Stimulated activated CD4-positive, alpha-beta T cell treated with anti-CD3 and anti-CD28 coated beads, Interleukin-4, amount 100 ng/mL, for 4 hours (primary cell): Measurements from ENCODE around the gene OSGIN1.

Source experiments
- DNase-seq, 2 experiments: peaks; one replicate each; pipeline ENCODE4 v3.0.0-alpha.2; 2020

Gene OSGIN1

GRCh38 chr16:83974475-83974874 lies 21.4 kb downstream of the OSGIN1 start:
- no peak for DNase-seq

GRCh38 chr16:83975590-83976260 lies 22.7 kb downstream of the OSGIN1 start:
- DNase-seq = no peak

- DNase-seq = no peak
These were observed 24.2 kb downstream of the OSGIN1 start for GRCh38 chr16:83977056-83977815.

DNA sequence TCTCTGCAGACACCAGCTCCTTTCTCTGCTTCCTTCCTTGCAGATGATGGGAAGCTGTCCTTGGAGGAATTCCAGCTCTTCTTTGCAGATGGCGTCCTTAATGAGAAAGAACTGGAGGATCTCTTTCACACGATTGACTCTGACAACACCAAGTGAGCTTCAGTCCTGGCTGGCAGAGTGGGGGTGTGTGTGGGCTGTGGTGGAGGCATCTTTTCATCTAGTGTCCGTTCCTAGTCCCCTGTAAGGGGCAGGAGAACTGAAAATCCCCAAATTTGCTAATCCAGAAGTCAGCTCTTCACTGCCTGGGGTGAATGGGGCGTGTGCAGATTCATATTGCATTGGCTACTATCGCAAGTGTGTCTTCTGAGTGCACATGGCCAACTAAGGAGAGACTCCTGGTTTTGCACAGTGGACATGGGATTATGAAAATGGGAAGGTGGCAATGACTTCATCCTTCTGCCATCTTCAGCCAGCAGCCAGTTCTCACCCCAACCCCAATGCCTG lies 25.4 kb downstream of the OSGIN1 start:
- no peak for DNase-seq

DNA sequence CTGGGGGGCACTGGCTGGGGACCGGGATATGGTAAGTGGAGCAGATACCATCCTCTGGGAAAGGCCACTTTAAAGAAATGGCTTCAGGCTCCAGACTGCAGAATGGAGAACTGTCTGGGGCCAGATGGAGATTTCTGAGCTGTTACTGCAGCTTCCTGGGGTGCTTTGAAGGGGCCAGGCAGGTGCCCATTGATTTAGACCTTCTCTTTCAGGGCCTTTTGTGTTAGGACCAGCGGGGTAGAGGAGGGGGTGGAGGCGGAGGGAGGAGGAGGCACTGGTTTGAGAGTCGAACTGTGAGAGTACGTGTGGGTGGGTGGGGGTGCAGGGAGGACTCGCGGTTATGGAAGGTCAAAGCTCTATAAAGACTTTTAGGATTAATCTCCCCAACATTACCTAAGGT lies 26.4 kb downstream of the OSGIN1 start:
- DNase-seq = no peak

DNA sequence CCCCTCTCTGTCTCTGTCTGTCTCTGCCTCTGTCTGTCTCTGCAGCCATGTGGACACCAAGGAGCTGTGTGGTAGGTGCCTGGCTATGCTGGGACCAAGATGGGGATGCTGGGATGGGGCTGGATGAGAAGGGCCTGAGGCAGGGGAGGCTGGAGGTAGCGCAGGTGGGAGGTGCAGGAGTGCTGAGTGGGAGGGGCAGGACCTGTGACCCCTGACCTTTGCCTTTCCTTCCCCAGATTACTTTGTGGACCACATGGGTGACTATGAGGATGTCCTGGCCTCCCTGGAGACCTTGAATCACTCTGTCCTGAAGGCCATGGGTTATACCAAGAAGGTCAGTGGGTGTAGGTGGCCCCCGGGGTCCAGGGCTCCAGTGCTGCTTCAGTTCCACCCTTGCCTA lies 27.8 kb downstream of the OSGIN1 start:
- no peak for DNase-seq

- no peak for DNase-seq
These were observed 28.8 kb downstream of the OSGIN1 start for GRCh38 chr16:83981799-83982198.

GRCh38 chr16:83983491-83983890 lies 30.5 kb downstream of the OSGIN1 start:
- no peak for DNase-seq

DNA sequence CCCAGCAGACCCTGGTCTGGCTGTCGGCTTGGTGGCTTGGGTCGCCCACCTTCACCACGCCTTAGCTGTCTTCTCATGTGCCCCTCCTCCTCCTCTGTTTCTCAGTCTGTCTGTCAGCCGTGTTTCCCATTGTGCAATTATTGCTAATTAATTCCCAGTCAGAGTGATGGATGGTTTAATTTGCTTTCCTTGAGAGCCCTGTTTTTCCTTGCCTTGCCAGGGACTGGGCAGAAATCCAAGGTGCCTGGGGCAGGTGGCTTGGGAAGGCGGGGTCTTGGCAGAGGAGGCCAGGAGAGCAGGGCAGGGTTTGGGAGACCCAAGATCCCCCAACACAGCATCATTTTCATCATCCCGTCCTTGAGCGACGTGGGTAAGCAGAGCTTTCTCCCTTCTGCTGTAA lies 36.3 kb downstream of the OSGIN1 start:
- DNase-seq = no peak

- no peak for DNase-seq
These were observed 37.5 kb downstream of the OSGIN1 start for GRCh38 chr16:83990492-83990891.

GRCh38 chr16:83992624-83993023 lies 39.6 kb downstream of the OSGIN1 start:
- DNase-seq = no peak

- DNase-seq = no peak
These were observed 41.0 kb downstream of the OSGIN1 start for GRCh38 chr16:83994087-83994486.

DNA sequence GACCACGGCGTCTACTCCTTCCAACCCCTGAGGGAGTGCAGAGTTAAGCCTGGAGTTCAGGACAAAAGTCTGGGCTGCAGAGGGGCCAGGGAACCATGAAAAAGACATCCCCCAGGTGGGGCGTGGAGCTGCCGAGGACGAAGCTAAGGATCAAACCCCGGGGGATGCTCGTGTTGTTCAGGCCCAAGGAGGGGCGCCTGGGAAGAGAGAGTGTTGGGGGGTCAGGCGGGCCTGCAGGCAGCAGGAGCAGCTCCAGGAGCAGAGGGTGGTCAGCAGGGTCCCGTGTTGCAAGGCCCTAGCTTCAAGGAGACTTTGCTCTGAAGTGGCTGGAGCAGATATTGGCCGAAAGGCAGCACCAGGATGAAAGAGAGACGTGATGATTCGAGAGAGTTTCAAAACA lies 41.7 kb downstream of the OSGIN1 start:
- DNase-seq = no peak

GRCh38 chr16:83995754-83996153 lies 42.7 kb downstream of the OSGIN1 start:
- DNase-seq = no peak

GRCh38 chr16:83996481-83997252 lies 43.6 kb downstream of the OSGIN1 start:
- no peak for DNase-seq

- DNase-seq = no peak
These were observed 45.1 kb downstream of the OSGIN1 start for GRCh38 chr16:83998091-83998490.

GRCh38 chr16:84000989-84001642 lies 48.1 kb downstream of the OSGIN1 start:
- DNase-seq = no peak

- no peak for DNase-seq
These were observed 48.7 kb downstream of the OSGIN1 start for GRCh38 chr16:84001726-84002125.

DNA sequence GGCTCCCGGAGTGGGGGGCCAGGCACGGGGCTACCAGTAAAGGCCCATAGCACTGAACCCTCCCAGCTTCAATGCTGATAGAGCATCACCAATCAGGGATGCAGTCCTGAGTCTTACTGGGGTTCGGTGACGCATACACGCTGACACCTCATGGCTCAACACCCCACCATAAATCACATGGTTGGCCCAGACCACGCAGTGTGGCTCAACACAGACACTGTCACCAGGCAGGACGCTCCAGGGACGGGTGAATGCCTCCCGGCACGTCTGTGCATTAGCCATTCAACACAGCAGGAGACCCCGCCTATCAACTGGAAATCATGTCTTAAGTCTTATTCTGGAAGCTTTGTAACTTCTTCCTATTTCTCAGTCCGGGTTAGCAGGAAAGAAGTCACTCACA lies 50.0 kb downstream of the OSGIN1 start:
- DNase-seq = no peak

- no peak for DNase-seq
These were observed 51.4 kb downstream of the OSGIN1 start for GRCh38 chr16:84004442-84004841.

DNA sequence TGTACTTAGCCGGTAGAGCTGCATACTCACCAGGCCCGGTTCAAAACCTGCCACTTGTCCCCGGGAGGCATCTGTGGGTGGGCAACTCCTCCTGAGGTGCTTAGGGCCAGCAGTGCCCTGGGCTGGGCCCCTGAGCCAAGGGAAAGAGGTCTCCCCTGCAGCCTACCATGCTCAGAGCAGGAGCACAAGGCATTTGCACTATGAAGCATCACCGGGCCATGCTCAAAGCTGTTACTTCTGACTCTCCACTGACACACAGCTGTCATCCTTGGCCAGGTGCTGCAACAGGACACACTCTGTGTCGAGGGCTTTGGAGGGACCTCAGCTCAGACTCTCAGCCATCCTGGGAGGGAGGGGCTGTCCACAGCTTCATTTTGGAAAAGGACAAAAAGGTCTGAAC lies 52.4 kb downstream of the OSGIN1 start:
- DNase-seq = no peak

DNA sequence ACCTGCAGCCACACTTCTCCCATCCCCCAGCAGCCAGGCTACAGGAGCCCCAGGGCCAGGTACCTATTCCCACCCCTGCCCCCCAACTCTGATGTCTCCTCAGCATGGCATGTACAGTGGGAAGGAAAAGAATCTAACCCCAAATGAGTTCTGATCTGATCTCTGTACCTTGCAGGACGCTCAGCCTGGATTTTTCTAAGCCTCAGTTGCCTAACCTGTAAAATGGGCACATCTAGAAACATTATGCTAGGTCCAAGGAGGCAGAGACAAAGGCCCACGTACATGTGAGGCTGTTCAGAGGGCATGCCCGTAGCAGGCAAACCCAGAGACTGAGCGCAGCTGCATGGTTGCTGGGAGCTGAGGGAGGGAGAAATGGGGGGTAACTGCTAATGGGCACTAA lies 54.5 kb downstream of the OSGIN1 start:
- no peak for DNase-seq

DNA sequence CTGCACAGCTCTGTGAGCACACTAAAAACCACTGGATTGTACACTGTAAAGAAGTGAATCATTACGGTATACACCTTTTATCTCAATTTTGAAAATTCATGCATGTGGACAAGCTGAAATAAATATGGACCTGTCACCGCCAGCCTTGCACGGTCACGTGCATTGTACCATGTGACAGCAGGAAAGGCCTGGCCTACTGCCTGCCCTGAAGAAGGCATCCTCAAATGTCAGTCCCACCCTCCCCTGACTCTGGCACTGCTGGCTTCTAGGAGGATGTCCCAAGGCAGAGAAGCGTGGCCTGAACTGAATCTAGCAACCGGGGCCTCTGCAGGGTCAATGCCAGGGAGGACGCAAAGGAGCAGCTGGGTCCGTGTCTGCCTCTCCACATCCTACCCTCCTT lies 54.9 kb downstream of the OSGIN1 start:
- DNase-seq = no peak
